ENCODE results near the gene RGS7.
"Not testable (repeated sequence)": the region's sequence is repeated elsewhere in the genome, so short reads cannot be mapped to it uniquely, and the experiment has no call there.

Gene RGS7

GRCh38 chr1:241203817-241204216 is 153.2 kb downstream of the RGS7 start:
- no peak for DNase-seq

- DNase-seq = no peak
Measured at GRCh38 chr1:241202401-241202800, 154.6 kb downstream of the RGS7 start.

- DNase-seq = no peak
Measured at GRCh38 chr1:241186716-241187115, 170.3 kb downstream of the RGS7 start.

- no peak for DNase-seq
Measured at GRCh38 chr1:241181971-241182370, 175.0 kb downstream of the RGS7 start.

GRCh38 chr1:241181471-241181870 is 175.5 kb downstream of the RGS7 start:
- no peak for DNase-seq

GRCh38 chr1:241180569-241180968 is 176.4 kb downstream of the RGS7 start:
- DNase-seq = no peak

GRCh38 chr1:241177660-241178059 is 179.3 kb downstream of the RGS7 start:
- DNase-seq = no peak

GRCh38 chr1:241172486-241172885 is 184.5 kb downstream of the RGS7 start:
- DNase-seq = no peak

GRCh38 chr1:241171991-241172390 is 185.0 kb downstream of the RGS7 start:
- DNase-seq = no peak

- DNase-seq = no peak
Measured at GRCh38 chr1:241167121-241167630, 189.8 kb downstream of the RGS7 start.

GRCh38 chr1:241166625-241167024 is 190.4 kb downstream of the RGS7 start:
- no peak for DNase-seq

GRCh38 chr1:241165256-241165655 is 191.7 kb downstream of the RGS7 start:
- DNase-seq = not testable (repeated sequence)

GRCh38 chr1:241163363-241163762 is 193.6 kb downstream of the RGS7 start:
- no peak for DNase-seq

GRCh38 chr1:241161188-241161689 is 195.8 kb downstream of the RGS7 start:
- DNase-seq = no peak

- no peak for DNase-seq
Measured at GRCh38 chr1:241157435-241157834, 199.6 kb downstream of the RGS7 start.

GRCh38 chr1:241156231-241156965 is 200.6 kb downstream of the RGS7 start:
- DNase-seq = peak; percentile 3

- DNase-seq = no peak
Measured at GRCh38 chr1:241145881-241146280, 211.1 kb downstream of the RGS7 start.

GRCh38 chr1:241143765-241144442 is 213.1 kb downstream of the RGS7 start:
- no peak for DNase-seq

GRCh38 chr1:241142493-241142892 is 214.5 kb downstream of the RGS7 start:
- no peak for DNase-seq

- DNase-seq = not testable (repeated sequence)
Measured at GRCh38 chr1:241141646-241142045, 215.4 kb downstream of the RGS7 start.

GRCh38 chr1:241140670-241141069 is 216.3 kb downstream of the RGS7 start:
- DNase-seq = no peak

GRCh38 chr1:241139047-241139446 is 218.0 kb downstream of the RGS7 start:
- no peak for DNase-seq

- no peak for DNase-seq
Measured at GRCh38 chr1:241138248-241138647, 218.8 kb downstream of the RGS7 start.

GRCh38 chr1:241136389-241136788 is 220.6 kb downstream of the RGS7 start:
- no peak for DNase-seq
